ENCODE measurements around the gene CLEC2L.
"Not testable (repeated sequence)": the region's sequence is repeated elsewhere in the genome, so short reads cannot be mapped to it uniquely, and the experiment has no call there.

CLEC2L gene

DNA sequence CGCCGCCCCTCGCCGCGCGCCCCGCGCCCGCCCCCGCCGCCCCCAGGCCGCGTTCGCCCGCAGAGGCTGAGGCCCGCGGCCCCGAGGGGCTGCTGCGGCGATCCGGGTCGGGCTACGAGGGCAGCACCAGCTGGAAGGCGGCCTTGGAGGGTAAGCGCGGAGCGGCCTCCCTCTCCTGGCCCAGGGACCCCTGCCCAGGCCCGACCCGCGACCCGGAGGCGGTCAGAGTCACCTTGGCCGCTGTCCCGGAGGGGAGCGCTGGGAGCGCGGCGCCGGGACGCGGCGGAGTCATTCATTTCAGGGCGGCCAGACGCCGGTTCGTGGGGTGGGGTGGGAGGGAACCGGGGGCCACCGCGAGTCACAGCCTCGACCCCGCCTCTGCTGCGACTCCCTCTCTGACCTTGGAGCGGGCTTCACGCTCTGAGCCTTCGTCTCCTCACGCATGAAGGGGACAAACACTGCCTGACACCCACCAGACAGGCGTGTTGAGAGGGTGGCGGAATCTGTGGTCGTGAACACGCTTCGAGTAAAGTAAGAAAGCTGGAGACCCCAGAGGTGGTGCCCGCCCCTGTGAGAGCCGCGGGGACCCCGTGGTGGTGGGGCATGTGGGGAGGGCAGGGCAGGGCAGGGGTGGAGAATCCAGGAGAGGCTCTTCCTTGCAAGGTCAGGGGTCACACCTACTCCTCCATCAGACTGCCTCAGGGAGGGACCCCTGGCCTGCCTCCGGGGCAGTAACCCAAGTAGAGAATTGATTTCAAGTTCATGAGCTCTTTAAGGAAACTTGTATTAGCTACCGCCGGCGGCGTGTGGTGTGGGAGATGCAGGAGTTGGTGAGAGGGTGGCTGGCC lies 707 bp downstream of the CLEC2L start:
- DNase-seq (ENCODE audit: low spot score), result no peak

DNA sequence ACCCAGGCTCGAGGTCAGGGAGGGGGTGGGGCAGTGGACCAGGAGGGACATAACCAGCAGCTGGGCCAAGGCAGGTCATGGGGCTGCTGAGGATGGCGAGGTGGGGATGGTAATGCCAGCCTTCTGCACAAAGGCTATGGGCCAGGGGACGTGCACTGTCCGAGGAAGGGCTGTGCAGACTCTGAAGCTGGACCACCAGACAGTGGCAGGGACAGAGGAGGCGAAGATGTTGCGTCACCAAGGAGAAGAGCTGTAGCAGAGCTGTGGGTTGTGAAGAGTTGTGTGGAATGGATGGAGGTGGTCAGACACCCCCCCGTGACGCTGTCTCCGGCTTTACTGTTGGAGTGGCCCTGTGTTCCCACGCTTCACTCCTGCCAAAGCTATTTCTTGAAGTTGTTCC lies 1.8 kb downstream of the CLEC2L start:
- DNase-seq (ENCODE audit: low spot score), result no peak

DNA sequence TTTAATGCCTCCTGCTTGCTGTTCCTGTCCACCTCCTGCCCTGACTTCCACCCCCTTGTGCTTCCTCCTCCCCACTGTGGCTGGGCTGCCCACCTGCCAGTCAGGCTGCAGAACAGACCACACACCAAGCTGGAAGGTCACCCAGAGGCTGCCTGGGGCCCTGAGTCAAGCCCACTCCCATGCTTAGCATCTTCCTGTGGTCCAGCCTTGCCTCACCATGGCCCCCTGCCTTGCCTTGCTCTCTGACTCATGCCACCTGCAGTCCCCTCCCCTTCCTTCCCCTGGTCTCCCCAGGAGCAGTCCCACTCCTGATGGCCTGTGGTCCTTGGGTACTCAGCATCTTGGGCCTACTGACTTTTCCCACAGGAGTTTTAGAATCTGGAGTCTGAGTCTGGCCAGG lies 2.3 kb downstream of the CLEC2L start:
- DNase-seq (ENCODE audit: low spot score), result no peak

DNA sequence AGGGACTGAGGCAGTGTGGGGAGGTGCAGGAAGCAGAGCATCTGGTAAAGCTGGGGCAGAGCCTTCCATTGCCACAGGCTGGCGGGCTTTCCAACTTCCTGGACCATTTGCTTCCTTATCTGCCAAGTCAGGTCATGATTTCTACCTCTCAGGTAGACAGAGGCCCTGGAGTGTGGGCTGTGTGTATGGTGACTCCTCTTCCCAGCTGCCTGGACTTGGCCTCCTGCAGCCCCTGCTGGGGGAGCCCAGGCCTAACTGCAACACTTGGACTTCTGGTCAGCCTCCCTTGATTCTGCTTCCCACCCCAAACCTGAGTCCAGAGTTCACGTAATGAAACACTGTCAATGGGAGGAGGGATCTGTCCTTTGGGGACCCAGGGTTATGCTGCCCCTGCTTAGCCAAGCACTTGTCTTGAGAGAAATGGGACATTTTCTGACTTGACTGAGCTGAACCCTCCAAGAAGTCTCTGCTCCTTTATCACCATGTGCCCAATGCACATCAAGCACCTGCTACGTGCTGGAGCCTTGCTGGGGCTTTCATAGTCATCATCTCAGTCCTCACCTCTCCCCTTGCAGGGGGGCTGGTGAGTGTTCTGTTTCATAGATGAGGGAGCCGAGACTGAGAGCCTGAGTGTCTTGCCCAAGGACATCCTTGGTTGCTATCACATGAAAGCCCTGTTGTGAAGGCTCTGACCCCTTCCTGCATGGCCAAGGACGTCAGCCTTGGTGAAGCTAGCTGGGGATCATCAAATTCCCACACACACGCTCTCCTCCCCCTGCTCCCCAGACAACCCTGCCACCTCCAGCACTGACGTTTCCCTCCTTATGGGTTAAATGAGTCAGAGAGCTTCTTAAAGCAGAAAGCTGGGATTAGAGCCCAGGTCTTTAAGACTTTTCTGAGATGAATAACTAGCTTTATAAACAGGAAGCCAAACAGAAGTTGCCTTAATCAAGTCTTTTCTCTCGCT lies 3.4 kb downstream of the CLEC2L start:
- DNase-seq (ENCODE audit: low spot score), result no peak

DNA sequence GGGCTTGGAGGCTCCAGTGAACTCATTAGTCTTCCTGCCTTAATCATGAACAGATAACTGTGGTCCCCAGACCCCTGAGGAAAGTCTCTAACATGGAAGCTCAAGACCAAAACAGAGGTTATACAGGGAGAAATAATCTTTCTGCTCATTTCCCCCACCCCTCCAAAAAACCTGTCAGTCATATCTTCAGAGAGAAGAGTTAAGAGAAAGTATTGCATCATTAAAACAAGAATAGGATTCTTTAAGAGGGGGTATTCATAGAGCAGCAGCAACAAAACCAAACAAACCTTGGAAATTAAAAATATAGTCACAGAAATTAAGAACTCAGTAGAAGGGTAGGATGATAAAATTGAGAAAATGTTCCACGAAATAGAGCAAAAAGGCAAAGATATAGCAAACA lies 7.6 kb downstream of the CLEC2L start:
- no peak for DNase-seq (ENCODE audit: low spot score)

DNA sequence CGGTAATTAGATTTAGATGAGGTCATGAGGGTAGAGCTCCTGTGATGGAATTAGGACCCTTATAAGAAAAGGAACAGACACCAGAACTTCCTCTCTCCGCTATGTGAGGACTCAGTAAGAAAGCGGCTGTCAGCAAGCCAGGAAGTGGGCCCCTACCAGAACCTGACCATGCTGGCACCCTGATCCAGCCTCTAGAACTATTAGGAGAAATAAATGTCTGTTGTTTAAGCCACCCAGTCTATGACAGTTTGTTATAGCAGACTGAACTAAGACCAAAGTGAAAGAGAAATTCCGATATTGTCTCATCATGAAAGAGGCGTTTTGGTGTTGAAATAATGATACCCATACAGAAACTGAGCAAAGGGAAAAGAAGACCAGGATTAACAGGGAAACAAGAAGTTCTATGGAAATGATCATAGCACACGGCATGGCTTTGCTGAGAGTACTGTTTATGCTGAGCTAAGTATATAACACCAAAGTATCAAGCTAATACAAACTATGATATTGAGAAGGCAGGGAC lies 9.2 kb downstream of the CLEC2L start:
- no peak for DNase-seq (ENCODE audit: low spot score)

DNA sequence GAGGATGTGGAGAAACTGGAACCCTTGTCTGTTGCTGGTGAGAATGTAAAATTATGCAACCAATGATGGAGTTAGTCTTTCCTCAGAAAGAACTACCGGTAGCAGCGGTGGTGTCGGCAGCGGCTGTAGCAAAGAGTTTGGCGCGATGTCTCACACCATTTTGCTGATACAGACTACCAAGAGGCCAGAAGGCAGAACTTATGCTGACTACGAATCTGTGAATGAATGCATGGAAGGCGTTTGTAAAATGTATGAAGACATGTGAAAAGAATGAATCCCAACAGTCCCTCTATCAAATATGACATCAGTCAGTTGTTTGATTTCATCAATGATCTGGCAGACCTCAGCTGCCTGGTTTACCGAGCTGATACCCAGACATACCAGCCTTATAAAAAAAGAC lies 10.6 kb downstream of the CLEC2L start:
- no peak for DNase-seq (ENCODE audit: low spot score)

DNA sequence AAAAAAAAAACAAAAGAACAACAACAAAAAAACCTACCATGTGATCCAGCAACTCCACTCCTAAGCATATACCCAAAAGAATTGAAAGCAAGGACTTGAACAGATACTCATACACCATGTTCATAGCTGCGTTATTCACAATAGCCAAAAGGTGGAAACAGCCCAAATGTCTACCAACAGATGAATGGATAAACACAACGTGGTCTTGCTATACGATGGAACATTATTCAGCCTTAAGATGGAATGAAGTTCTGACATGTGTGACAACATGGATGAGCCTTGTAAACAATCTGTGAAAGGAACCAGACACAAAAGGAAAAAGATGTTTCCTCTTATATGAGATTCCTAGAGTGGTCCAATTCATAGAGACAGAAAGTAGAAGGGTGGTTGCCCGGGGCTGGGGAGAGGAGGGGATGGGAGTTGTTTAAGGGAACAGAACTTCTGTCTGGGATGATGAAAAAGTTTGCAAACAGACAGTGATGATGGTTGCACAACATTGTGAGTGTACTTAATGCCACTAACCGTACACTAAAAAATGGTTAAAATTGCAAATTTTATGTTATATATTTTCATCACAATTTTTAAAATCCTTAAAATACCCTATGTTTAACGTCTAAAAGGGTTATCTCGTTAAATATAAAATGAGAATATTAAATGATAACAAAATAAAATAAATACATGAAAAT lies 11.6 kb downstream of the CLEC2L start:
- no peak for DNase-seq (ENCODE audit: low spot score)

DNA sequence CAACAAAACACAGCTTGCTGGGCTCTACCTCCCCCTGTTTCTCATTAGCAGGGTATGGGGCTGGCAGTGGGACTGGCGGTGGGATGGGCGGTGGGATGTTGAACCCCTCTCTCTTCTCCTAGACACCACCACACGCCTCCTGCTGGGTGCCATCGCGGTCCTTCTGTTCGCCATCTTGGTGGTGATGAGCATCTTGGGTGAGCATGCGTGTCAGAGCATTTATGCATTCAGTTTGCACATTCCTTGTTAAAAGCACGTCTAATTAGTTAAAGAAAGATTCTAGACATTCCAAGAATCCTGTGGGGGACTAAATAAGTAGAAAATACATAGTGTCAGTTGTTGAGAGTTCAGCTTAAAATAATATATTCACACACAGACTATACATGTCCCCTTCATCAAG lies 12.7 kb downstream of the CLEC2L start:
- DNase-seq (ENCODE audit: low spot score), result no peak

DNA sequence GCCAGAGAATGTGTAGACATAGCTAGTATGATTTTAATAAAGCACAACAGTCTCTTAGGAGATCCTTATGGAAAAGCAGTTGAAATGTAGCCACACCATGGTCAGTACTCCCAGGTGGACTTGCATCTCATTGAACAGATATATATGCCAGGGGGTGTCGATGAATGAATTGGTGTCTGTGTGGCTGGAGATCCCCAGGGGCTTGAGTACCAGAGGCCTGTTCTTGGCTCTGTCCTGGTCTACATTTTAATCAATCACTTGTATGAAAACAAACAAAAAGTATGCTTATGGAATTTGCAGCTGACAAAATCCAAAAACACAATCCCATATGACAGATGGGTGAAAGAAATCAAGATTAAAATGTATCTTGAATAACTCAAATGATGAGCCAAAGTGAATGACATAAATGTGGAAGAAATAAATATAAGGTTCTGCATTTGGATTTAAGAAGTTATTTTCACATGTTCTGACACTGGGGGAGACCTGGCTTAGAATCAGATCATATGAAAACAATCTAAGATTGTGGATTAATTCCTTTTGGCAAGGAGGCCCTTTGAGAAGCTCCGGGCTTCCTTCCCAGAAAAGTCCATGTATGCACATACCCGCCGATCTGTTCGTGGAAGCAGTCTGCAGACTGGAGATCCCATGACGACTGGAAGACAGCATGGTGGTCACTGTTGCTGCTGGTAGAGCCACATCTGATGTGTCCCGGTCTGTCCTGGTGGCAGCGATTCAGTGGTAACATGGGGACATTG lies 15.6 kb downstream of the CLEC2L start:
- DNase-seq (ENCODE audit: low spot score), result no peak

DNA sequence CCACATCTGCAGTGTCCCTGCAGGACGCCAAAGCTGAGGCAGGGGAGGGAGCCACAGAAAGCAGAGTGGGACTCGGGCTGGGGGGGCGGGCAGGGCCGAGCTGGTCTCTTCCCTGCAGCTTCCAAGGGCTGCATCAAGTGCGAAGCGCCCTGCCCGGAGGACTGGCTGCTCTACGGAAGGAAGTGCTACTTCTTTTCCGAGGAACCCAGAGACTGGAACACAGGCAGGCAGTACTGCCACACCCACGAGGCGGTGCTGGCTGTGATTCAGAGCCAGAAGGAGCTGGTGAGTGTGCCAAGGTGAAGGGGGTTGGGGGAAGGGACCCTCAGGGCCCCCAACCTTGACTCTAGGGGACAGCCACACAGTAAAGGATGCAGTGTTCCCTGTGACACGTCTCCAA lies 16.7 kb downstream of the CLEC2L start:
- no peak for DNase-seq (ENCODE audit: low spot score)

DNA sequence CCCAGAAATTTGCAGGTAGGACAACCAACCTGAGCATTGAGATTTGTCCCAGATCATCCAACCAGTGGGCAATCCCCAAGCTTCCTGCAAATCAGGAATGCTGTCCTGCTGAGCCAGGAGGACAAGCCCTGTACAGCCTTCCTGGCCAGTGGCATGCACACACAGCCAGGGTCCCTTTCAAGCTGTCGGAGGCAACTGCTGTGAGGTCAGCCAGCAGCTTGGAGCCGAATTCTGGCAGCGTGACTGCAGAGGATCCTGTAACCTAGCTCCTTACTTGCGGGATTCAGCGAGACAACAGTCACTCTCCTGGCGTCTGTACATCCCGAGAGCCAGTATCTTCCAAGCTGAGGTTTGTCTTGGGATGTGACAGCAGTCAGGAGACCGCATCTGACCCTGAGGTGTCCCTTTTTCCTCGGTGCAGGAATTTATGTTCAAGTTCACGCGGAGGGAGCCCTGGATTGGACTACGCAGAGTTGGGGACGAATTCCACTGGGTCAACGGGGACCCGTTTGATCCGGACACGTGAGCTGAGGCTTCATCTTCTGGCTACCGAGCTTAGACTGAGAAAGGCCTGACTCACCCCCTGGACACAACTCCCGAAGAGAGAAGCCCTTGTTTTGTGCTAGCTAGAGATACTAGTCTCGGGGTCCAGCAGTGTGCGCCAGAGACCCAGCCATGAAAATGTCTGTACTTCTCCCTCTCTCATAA lies 18.3 kb downstream of the CLEC2L start:
- no peak for DNase-seq (ENCODE audit: low spot score)

DNA sequence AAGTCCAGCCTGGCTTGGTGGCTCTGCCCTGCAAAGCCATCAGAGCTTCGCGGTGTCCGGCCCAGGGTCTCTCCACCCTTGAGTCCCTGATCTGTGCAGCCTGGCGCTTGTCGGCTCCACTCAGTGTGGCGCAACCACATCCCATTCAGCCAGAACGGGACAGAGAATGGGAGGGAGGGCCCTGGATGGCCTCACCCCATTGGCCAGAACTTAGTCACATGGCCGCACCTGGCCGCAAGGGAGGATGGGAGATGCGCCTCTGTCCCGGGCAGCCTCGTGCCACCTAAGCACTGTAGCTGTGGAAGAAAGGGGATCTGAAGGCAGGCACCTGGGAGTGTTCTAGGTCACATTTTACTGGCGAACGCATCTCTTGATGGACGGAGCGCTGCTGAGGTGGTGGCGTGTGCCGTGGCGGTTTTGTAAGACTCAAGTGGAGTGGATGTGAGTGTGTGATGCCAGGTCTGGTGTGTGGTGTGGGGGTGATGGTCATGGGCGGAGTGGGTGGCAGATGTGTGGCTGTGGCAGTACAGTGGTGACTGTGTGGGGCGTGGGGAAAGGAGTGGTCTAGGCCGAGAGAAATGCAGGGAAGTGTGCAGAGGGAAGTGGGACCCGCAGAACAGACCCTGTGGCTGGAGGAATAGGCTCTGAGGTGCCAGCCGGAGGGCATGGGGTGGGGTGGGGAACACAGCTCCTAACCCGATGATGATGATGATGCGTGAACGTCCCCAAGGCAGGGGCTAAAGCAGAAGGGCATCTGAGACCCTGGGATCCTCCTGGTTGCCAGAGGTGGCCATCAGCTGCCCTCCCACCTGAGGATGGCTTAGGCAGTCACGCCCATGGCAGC lies 19.0 kb downstream of the CLEC2L start:
- DNase-seq (ENCODE audit: low spot score), result no peak

DNA sequence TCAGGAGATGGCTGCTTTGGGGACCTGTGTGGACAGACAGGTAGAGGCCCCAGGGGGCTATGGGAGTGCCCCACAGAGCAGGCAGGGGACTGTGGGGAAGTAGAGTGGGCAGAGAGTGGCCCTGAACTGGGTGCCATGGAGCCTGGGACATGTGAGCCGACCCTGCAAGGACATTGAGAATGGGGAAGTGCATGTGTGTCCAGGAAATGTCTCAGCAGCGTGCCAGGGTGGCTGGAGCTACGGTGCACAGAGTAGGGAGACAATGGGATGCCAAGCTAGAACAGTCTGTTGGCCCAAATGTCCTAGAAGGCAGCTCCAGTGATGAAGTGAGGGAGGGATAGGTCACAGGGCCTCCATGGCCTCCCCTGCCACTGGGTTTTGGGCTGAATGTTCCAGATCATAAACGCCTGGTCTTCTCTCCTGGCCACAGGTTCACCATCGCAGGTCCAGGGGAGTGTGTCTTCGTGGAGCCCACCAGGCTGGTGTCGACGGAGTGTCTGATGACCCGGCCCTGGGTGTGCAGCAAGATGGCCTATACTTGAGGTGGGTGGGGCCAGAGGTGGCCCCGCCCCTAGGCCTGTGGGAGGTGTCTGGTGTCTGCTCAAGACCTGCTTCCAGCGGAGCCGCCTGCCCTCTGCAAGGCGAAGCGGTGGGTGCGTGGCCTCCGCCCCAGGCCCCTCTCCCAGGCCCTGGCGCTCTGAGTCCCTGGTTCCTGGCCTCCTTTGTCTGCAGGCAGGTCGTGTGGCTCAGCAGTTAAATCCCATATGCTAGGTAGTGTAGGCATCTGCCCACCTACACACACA lies 20.5 kb downstream of the CLEC2L start:
- DNase-seq (ENCODE audit: low spot score), result no peak

DNA sequence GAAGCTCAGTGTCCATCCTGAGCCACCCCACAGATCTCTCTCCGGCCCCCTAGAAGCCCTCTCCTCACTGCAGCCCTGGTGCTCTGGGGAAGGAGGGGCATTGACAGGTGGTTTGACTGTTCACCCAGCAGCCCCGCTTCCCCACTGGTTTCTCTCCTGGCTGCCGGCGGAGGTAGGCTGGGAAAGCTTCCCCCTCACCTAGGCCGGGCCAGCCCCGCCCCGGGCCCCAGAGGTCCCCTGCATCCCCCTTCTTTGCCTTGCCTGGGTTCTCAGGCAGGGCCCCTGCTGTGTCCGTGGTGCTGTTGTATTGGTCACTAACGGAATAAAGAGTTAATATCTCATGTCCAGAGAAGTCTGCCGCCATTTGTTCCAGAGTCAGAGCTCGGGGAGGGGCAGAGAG lies 21.2 kb downstream of the CLEC2L start:
- DNase-seq (ENCODE audit: low spot score), result no peak

DNA sequence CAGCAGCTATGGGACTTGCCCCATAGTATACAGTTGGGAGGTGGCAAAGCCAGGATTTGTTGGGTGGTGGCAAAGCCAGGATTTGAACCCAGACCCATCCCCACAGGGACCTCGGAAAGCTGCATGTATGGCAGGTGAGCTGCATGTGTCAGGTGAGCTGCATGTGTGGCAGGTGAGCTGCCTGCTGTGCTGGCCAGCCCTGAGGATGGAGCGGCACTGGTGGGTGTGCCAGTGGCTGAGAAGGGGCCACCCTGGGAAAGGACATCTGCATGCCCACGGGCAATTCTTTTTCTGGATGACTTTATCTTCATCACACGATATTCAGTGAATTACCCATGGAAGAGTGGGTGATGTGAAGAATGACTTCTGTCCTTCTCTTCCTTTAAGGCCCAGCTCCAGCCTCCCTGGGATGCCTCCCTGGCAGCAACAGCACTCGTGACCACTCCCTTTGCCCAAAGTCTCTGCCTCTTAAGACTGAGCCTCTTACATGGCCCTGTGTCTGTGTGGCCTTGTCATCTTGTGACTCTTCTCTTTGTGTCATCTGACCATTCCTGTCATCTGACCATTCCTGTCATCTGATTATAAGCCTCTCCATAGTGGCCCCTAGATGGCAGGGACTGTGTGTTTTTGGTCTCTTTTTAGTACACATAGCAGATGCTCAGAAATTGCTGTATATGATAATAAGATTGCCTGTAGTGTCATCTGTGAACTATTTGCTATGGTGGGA lies 25.0 kb downstream of the CLEC2L start:
- no peak for DNase-seq (ENCODE audit: low spot score)

DNA sequence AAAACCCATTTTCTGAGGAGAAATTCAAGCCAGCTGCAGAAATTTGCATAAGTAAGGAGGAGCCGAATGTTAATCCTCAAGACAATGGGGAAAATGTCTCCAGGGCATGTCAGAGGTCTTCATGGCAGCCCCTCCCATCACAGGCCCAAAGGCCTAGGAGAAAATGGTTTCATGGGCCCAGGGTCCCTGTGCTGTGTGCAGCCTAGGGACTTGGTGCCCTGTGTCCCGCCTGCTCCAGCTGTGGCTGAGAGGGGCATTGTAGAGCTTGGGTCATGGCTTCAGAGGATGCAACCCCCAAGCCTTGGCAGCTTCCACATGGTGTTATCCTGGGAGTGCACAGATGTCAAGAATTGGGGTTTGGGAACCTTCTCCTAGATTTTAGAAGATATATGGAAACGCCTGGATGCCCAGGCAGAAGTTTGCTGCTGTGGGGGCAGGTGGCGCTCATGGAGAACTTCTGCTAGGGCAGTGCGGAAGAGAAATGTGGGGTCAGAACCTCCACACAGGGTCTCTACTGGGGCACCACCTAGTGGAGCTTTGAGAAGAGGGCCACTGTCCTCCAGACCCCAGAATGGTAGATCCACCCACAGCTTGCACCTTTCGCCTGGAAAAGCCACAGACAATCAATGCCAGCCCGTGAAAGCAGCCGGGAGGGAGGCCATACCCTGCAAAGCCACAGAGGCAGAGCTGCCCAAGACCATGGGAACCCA lies 30.7 kb downstream of the CLEC2L start:
- DNase-seq (ENCODE audit: low spot score), result not testable (repeated sequence)

All from hematopoietic multipotent progenitor cell treated with erythropoietin and hydrocortisone succinate and interleukin-3 and kit ligand, for 17 days (in vitro differentiated cells).